ENCODE data around the gene CCDC24. TPM values are rescaled to one million over a fixed set of nuclear protein-coding genes. Genes with fewer than 3 reads are reported as not detected.

Gene CCDC24
- total and polyA plus RNA-seq, 9 of the 15 experiments (the other 6 are each of a cell fraction or from before 2014, with no cell fraction given): 0.31 to 4.5 (median 1.5) TPM

DNA sequence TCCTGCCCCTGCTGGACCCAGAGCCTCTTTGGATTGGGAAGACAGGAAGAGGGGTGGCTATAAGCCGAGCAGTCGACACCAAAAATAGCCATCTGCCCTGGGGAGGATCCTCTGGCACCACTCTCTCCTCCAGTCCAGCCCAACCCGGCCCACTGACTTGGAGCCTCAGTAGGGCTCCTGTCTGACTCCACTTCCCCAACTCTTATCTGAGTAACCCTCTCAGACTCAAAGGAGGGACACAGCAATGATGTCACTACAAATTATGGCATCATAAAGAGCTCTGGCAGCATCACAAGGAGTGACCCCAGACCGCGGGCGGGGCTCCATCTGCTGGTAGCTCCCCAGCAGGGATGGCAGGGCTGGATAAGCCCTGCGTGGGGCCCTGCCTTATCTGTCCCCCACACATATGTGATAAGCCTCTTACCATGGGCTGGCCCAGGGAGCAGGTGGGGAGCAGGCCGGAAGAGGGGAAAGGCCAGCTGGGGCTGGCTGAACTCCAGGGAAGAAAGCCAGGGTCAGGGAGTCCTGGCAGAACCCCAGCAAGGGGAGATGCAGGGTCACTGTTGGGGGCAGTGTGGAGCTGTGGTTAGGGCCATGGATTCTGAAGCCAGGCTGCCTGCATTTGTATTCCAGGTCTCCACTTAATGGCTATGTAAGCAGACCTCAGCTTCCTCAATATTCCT, 44.5 kb downstream of the CCDC24 start (continued):
- TF ChIP-seq, protein P1, sequence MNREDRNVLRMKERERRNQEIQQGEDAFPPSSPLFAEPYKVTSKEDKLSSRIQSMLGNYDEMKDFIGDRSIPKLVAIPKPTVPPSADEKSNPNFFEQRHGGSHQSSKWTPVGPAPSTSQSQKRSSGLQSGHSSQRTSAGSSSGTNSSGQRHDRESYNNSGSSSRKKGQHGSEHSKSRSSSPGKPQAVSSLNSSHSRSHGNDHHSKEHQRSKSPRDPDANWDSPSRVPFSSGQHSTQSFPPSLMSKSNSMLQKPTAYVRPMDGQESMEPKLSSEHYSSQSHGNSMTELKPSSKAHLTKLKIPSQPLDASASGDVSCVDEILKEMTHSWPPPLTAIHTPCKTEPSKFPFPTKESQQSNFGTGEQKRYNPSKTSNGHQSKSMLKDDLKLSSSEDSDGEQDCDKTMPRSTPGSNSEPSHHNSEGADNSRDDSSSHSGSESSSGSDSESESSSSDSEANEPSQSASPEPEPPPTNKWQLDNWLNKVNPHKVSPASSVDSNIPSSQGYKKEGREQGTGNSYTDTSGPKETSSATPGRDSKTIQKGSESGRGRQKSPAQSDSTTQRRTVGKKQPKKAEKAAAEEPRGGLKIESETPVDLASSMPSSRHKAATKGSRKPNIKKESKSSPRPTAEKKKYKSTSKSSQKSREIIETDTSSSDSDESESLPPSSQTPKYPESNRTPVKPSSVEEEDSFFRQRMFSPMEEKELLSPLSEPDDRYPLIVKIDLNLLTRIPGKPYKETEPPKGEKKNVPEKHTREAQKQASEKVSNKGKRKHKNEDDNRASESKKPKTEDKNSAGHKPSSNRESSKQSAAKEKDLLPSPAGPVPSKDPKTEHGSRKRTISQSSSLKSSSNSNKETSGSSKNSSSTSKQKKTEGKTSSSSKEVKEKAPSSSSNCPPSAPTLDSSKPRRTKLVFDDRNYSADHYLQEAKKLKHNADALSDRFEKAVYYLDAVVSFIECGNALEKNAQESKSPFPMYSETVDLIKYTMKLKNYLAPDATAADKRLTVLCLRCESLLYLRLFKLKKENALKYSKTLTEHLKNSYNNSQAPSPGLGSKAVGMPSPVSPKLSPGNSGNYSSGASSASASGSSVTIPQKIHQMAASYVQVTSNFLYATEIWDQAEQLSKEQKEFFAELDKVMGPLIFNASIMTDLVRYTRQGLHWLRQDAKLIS (CRISPR knock-in tag; IDR thresholded peaks at IDR 0.05): no peak
- peak; percentile 100 for TF ChIP-seq CBFA2T3 (IDR thresholded peaks at IDR 0.05)
- TF ChIP-seq CREBBP (IDR thresholded peaks at IDR 0.05; ENCODE audit: low read depth, low read length): no peak
- TF ChIP-seq ZNF165 (CRISPR knock-in tag; IDR thresholded peaks at IDR 0.05; ENCODE audit: borderline replicate concordance): peak; percentile 71; the same call in 1 of the 2 replicates
- TF ChIP-seq ZNF197 (CRISPR knock-in tag; IDR thresholded peaks at IDR 0.05; ENCODE audit: low read depth): peak; percentile 100
- no peak for TF ChIP-seq ZNF717 (CRISPR knock-in tag; IDR thresholded peaks at IDR 0.05)
- TF ChIP-seq ZNF212 (CRISPR knock-in tag; IDR thresholded peaks at IDR 0.05): peak; percentile 88; the same call in 1 of the 2 replicates
- peak; percentile 65; the same call in 1 of the 2 replicates for TF ChIP-seq RFX7 (CRISPR knock-in tag; IDR thresholded peaks at IDR 0.05)
- TF ChIP-seq ZC3H11A (IDR thresholded peaks at IDR 0.05; ENCODE audit: low read depth, low read length): peak; percentile 85
- TF ChIP-seq, protein P2, sequence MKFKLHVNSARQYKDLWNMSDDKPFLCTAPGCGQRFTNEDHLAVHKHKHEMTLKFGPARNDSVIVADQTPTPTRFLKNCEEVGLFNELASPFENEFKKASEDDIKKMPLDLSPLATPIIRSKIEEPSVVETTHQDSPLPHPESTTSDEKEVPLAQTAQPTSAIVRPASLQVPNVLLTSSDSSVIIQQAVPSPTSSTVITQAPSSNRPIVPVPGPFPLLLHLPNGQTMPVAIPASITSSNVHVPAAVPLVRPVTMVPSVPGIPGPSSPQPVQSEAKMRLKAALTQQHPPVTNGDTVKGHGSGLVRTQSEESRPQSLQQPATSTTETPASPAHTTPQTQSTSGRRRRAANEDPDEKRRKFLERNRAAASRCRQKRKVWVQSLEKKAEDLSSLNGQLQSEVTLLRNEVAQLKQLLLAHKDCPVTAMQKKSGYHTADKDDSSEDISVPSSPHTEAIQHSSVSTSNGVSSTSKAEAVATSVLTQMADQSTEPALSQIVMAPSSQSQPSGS (CRISPR knock-in tag; IDR thresholded peaks at IDR 0.05): no peak
- TF ChIP-seq, protein P3, sequence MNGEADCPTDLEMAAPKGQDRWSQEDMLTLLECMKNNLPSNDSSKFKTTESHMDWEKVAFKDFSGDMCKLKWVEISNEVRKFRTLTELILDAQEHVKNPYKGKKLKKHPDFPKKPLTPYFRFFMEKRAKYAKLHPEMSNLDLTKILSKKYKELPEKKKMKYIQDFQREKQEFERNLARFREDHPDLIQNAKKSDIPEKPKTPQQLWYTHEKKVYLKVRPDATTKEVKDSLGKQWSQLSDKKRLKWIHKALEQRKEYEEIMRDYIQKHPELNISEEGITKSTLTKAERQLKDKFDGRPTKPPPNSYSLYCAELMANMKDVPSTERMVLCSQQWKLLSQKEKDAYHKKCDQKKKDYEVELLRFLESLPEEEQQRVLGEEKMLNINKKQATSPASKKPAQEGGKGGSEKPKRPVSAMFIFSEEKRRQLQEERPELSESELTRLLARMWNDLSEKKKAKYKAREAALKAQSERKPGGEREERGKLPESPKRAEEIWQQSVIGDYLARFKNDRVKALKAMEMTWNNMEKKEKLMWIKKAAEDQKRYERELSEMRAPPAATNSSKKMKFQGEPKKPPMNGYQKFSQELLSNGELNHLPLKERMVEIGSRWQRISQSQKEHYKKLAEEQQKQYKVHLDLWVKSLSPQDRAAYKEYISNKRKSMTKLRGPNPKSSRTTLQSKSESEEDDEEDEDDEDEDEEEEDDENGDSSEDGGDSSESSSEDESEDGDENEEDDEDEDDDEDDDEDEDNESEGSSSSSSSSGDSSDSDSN (IDR thresholded peaks at IDR 0.05; ENCODE audit: borderline replicate concordance in 1 of 2, low read depth in 2 of 2, low read length in 2 of 2): peak in 1 of 2 experiments; percentile 73; a peak in 2 of 4 replicates
- TF ChIP-seq ZNF146 (CRISPR knock-in tag; IDR thresholded peaks at IDR 0.05; ENCODE audit: unreplicated experiment): no peak
- TF ChIP-seq, protein P4, sequence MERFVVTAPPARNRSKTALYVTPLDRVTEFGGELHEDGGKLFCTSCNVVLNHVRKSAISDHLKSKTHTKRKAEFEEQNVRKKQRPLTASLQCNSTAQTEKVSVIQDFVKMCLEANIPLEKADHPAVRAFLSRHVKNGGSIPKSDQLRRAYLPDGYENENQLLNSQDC (CRISPR knock-in tag; IDR thresholded peaks at IDR 0.05): no peak
- peak; percentile 99 for TF ChIP-seq SMARCE1 (IDR thresholded peaks at IDR 0.05)
- TF ChIP-seq THRAP3 (IDR thresholded peaks at IDR 0.05; ENCODE audit: borderline replicate concordance): no peak
- TF ChIP-seq ERF (CRISPR knock-in tag; IDR thresholded peaks at IDR 0.05): peak; percentile 97
- TF ChIP-seq CBX8 (IDR thresholded peaks at IDR 0.05; ENCODE audit: borderline replicate concordance, extremely low read depth, low read depth, low read length, poor library complexity, severe bottlenecking): no peak
- peak; percentile 99 for TF ChIP-seq DACH1 (IDR thresholded peaks at IDR 0.05; ENCODE audit: partially characterized antibody)
- TF ChIP-seq HMG20B (CRISPR knock-in tag; IDR thresholded peaks at IDR 0.05): no peak
- TF ChIP-seq STAG1 (CRISPR knock-in tag; IDR thresholded peaks at IDR 0.05; ENCODE audit: borderline replicate concordance): no peak
- TF ChIP-seq PML (IDR thresholded peaks at IDR 0.05; ENCODE audit: low read length): peak; percentile 99
- TF ChIP-seq RBM15 (IDR thresholded peaks at IDR 0.05; ENCODE audit: insufficient read depth, low read length): no peak
